Astrocyte (in vitro differentiated cells and primary cell): Measurements from ENCODE around the gene GDF11. TPM values are rescaled to one million over a fixed set of nuclear protein-coding genes. Genes with fewer than 3 reads are reported as not detected.

Experiments
- DNase-seq: peaks from one replicate; pipeline ENCODE4 v3.0.0-alpha.2; 2010; ENCODE audit warnings: low read depth
- FAIRE-seq: peaks from 2 replicates; lab custom pipeline; 2011; peaks lifted over from hg19 to GRCh38; lab: Jason Lieb, UNC
- H2AFZ ChIP-seq: 2 replicates; pipeline ENCODE4 v1.6.0; 2012; ENCODE audit warnings: low read depth, low read length, inconsistent platforms
- H3K27ac ChIP-seq: 2 replicates; pipeline ENCODE4 v1.5.1; 2011; ENCODE audit warnings: low read depth, low read length, inconsistent platforms
- H3K27me3 ChIP-seq: 2 replicates; pipeline ENCODE4 v1.6.0; 2011; ENCODE audit warnings: low read length, inconsistent platforms; ENCODE audit not compliant: insufficient read depth
- H3K36me3 ChIP-seq: 2 replicates; pipeline ENCODE4 v1.5.1; 2011; ENCODE audit warnings: low read length, inconsistent platforms; ENCODE audit not compliant: insufficient read depth
- H3K4me1 ChIP-seq: 2 replicates; pipeline ENCODE4 v1.5.1; 2011; ENCODE audit warnings: low read length, inconsistent platforms; ENCODE audit not compliant: insufficient read depth
- H3K4me2 ChIP-seq: 2 replicates; pipeline ENCODE4 v1.6.0; 2012; ENCODE audit warnings: low read length, inconsistent platforms
- H3K4me3 ChIP-seq: 2 replicates; pipeline ENCODE4 v1.5.1; 2011; ENCODE audit warnings: low read depth, mild to moderate bottlenecking, low read length, inconsistent platforms; ENCODE audit not compliant: insufficient read depth
- H3K79me2 ChIP-seq: 2 replicates; pipeline ENCODE4 v1.6.0; 2012; ENCODE audit warnings: mild to moderate bottlenecking, low read length, inconsistent platforms; ENCODE audit not compliant: insufficient read depth
- H3K9ac ChIP-seq: 2 replicates; pipeline ENCODE4 v1.6.0; 2012; ENCODE audit warnings: mild to moderate bottlenecking, low read length, inconsistent platforms
- H3K9me3 ChIP-seq: 2 replicates; pipeline ENCODE4 v1.5.1; 2012; ENCODE audit warnings: low read depth, mild to moderate bottlenecking, low read length, inconsistent platforms; ENCODE audit not compliant: insufficient read depth
- H4K20me1 ChIP-seq: 2 replicates; pipeline ENCODE4 v1.6.0; 2012; ENCODE audit warnings: low read length, inconsistent platforms; ENCODE audit not compliant: insufficient read depth
- H3K27ac Mint-ChIP-seq: one replicate; pipeline ENCODE4 v1.8.0; 2021; ENCODE audit warnings: mild to moderate bottlenecking, mixed read lengths; ENCODE audit not compliant: unreplicated experiment
- H3K27me3 Mint-ChIP-seq: one replicate; pipeline ENCODE4 v1.8.0; 2021; ENCODE audit warnings: low read depth, mixed read lengths; ENCODE audit not compliant: unreplicated experiment
- H3K36me3 Mint-ChIP-seq: one replicate; pipeline ENCODE4 v1.8.0; 2021; ENCODE audit warnings: low read depth, mixed read lengths; ENCODE audit not compliant: unreplicated experiment
- H3K4me1 Mint-ChIP-seq: one replicate; pipeline ENCODE4 v1.8.0; 2021; ENCODE audit warnings: low read depth, mixed read lengths; ENCODE audit not compliant: unreplicated experiment
- H3K4me3 Mint-ChIP-seq: one replicate; pipeline ENCODE4 v1.8.0; 2021; ENCODE audit warnings: mild to moderate bottlenecking, moderate library complexity, mixed read lengths; ENCODE audit not compliant: unreplicated experiment
- H3K9me3 Mint-ChIP-seq: one replicate; pipeline ENCODE4 v1.8.0; 2021; ENCODE audit warnings: mild to moderate bottlenecking, mixed read lengths; ENCODE audit not compliant: unreplicated experiment
- CTCF ChIP-seq: IDR thresholded peaks from 2 replicates; pipeline ENCODE4 v1.5.1; 2011; ENCODE audit warnings: low read depth, mild to moderate bottlenecking, inconsistent platforms, low read length, moderate library complexity; ENCODE audit not compliant: insufficient read depth
- EZH2 ChIP-seq: IDR thresholded peaks from 2 replicates; pipeline ENCODE4 v1.6.1; 2012; ENCODE audit warnings: mild to moderate bottlenecking, low read length, inconsistent platforms; ENCODE audit not compliant: insufficient read depth
- total RNA-seq: library from RNA; stranded (reverse); gene quantifications from 2 replicates; pipeline ENCODE4 v1.2.1, GENCODE V29; 2021

The GDF11 gene
- total RNA-seq, 1 donor from 2014 or later = 28.9 TPM

GRCh38 chr12:55717011-55718007, 25.6 kb upstream of the GDF11 start:
- no peaks in the 10 kb centered on the region for H3K9me3 Mint-ChIP-seq
- peaks cover 10% of the 10 kb centered on the region for H3K27me3 Mint-ChIP-seq
- Histone ChIP-seq H3K4me3 (peak overlapping the region; percentile 78), H3K36me3 (no peaks in the 10 kb centered on the region), H3K4me1 (peaks cover 74% of the 10 kb centered on the region), H2AFZ (no peak overlapping the region), H3K27me3 (no peaks in the 10 kb centered on the region), H3K27ac (peak overlapping the region; percentile 92), H4K20me1 (peaks cover 7% of the 10 kb centered on the region), H3K4me2 (peak overlapping the region; percentile 87), H3K9ac (peak overlapping the region; percentile 88), H3K9me3 (no peaks in the 10 kb centered on the region), H3K79me2 (no peaks in the 10 kb centered on the region)
- H3K4me3 Mint-ChIP-seq = peak overlapping the region; percentile 84
- H3K4me1 Mint-ChIP-seq = peaks cover 39% of the 10 kb centered on the region
- DNase-seq (peak; percentile 74), FAIRE-seq (no peak)
- no peaks in the 10 kb centered on the region for H3K36me3 Mint-ChIP-seq
- TF ChIP-seq EZH2 = no peak
- TF ChIP-seq CTCF = no peak
- peak overlapping the region; percentile 88 for H3K27ac Mint-ChIP-seq

- Histone ChIP-seq H3K9ac (peak overlapping the region; percentile 63), H4K20me1 (peaks cover 9% of the 10 kb centered on the region), H3K79me2 (no peaks in the 10 kb centered on the region), H3K4me3 (peak overlapping the region; percentile 37), H3K36me3 (no peaks in the 10 kb centered on the region), H2AFZ (no peak overlapping the region), H3K4me2 (peak overlapping the region; percentile 87), H3K9me3 (no peaks in the 10 kb centered on the region), H3K4me1 (peaks cover 68% of the 10 kb centered on the region), H3K27me3 (no peaks in the 10 kb centered on the region), H3K27ac (peak overlapping the region; percentile 92)
- peak overlapping the region; percentile 88 for H3K27ac Mint-ChIP-seq
- no peak for FAIRE-seq
- peaks cover 3% of the 10 kb centered on the region for H3K27me3 Mint-ChIP-seq
- H3K4me3 Mint-ChIP-seq = peak overlapping the region; percentile 84
- H3K36me3 Mint-ChIP-seq = peaks cover under 1% of the 10 kb centered on the region
- TF ChIP-seq CTCF (no peak), EZH2 (no peak)
- no peaks in the 10 kb centered on the region for H3K9me3 Mint-ChIP-seq
- peak; percentile 39 for DNase-seq
- peaks cover 35% of the 10 kb centered on the region for H3K4me1 Mint-ChIP-seq
Measured at GRCh38 chr12:55718015-55718414, 24.9 kb upstream of the GDF11 start.
